GM21528 (cell line): ENCODE results near the gene SLC38A9.

ENCODE experiments used
- ATAC-seq: cut with Tn5 transposase; IDR thresholded peaks from one replicate; pipeline ENCODE4 v1.9.1; 2021; ENCODE audit warnings: mild to moderate bottlenecking, moderate library complexity; ENCODE audit not compliant: unreplicated experiment, low FRiP score

SLC38A9 gene

GRCh38 chr5:55591686-55592085, 120.4 kb downstream of the SLC38A9 start:
- ATAC-seq, result no peak

DNA sequence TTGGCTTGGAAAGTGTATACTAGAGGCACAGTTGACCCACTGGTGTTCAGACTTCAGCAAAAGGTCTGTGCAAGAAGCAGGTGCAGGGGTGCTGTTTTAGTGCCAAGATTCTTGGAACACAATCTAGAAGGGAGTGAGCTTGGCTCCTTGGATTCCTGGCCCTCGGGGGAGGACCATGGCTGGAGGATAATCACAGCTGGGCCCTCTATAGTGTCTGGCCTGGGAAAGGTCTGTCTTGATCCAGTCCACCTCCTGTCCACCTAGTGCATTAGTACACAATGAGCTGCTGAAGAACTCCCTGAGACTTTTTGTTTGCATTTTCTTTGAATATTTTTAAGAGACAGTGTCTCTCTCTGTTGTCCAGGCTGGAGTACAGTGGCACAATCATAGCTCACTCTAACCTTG, 126.9 kb downstream of the SLC38A9 start:
- ATAC-seq, result no peak

DNA sequence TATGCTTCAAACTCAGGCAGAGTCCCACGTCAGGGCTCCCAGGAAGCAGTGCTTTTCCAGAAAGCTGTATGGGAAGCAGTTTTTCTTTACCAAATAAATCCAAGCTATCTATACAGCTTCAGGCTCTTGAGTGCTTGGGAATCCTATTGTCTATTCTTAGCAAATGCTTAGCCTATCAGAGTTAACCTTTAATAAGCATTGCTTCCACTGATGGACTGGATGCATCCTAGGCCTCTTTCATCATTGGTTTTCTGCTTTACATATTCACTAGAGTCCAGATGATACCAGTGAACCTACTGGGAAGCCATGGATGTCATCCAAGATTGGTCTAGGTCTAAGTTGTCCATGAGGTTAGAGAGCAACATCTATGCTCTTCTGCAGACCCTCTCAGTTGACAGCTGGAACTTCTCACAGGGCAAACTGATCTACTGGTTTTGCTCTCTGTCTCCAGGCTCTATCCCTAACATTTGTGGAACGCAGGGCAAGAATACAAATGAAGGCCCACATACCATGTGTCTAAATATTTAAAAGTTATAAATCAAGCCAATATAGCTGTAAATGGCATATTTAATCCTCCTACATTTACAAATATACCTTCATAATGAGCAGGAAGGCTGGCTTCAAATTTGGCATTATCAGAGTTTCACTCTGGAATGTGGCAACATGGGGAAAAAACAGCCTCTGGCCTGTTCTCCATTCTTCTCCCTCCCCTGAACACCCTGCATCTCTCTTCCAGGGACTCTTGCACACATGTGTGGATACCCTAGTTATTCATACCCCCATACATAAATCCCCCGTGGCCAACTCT, 127.5 kb downstream of the SLC38A9 start:
- no peak for ATAC-seq

GRCh38 chr5:55583578-55583977, 128.5 kb downstream of the SLC38A9 start:
- no peak for ATAC-seq

DNA sequence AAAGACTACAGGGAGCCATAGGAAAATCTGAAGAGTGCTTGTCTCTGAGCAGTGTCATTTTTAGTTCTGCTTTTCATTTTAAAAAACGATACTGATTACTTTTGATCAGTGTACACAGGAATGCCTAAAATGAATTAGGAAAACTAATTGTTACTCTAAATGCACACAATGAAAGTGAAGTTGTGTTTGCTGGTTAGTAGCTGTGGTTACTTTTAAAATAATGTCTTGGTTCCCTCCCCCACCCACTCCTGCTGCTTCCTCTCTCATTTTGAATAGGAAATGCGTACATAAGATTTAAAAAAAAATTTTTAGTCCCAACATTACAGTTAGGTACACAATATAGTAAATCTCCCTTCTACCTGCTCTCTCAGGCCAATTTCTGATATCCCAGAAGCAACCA, 129.9 kb downstream of the SLC38A9 start:
- ATAC-seq, result no peak

- no peak for ATAC-seq
Observed at GRCh38 chr5:55580042-55580441, 132.1 kb downstream of the SLC38A9 start.

GRCh38 chr5:55578771-55579170, 133.4 kb downstream of the SLC38A9 start:
- ATAC-seq, result no peak

DNA sequence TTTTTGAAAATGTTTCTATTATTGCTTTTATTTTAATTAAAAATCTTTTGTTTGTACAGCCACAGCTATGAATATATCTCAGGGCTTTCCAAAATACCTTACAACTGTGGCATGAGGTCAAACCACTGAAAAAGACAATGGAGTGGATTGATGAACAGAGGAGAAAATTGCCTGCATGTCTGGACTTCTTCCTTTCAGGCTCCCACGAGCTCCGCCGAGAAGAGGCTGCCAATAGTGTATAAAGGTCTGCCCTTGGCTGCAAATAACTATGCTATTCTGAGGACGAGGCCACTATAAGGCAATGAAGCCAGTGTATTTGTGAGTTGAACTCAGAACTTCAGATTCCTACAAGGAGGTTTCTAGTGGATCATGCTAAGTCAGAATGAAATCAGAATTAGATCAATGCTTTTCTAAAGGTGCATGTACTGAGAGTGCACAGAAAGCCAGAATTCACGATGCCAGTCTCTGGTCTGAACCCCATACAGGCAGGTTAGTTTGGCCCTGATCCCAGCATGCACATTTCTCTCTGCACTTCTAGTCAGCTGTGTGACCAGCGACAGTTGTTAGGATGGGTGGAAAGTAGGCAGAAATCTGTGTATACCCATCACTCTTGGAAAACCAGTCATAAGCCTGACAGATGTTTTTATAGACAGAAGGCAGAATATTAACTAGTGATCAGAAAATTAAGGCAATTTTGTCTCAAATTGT, 134.6 kb downstream of the SLC38A9 start:
- no peak for ATAC-seq

DNA sequence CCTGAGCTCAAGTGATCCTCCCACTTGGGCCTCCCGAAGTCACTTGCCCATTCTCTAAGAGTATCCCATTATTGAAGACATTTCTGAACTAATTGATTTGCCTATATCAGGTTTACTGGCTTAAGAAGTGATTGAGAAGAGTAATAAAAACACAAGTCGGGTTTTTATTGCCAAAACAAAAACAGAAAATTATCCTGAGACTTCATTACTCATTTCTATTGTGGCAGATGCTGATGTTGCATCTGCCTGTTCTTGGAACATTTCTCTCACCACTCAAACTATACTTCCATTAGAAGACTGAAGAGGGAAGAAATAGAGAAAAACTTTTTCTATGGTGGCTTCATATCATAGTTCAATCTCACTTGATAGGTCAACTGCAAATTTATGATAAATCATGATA, 135.5 kb downstream of the SLC38A9 start:
- no peak for ATAC-seq
